ENCODE results near the gene CAPN12. TPM values are rescaled to one million over a fixed set of nuclear protein-coding genes. Genes with fewer than 3 reads are reported as not detected.
"Not testable (repeated sequence)": the region's sequence is repeated elsewhere in the genome, so short reads cannot be mapped to it uniquely, and the experiment has no call there.

The CAPN12 gene
- total and polyA plus RNA-seq, 10 donors = 9.0 to 33.3 (median 16.0) TPM

GRCh38 chr19:38766276-38767047 is 22.2 kb upstream of the CAPN12 start:
- Histone ChIP-seq H3K36me3 (no peaks in the 10 kb centered on the region), H3K27me3 (replicated peaks in 1 of 7) (no peaks in the 10 kb centered on the region), H3K9me3 (no peaks in the 10 kb centered on the region), H3K4me3 (no peak overlapping the region), H3K27ac (no peak overlapping the region), H3K4me1 (peaks cover 0 to 15% (median 12%) of the 10 kb centered on the region in 6 donors)
- WGBS, 5 donors = 85 to 94% (median 89%) methylated on average over 10 of the region's 10 CpGs
- intact Hi-C loops (cut with DNase I; ENCODE audit: low total_unique reads) = no loop called here
- DNase-seq = peak; percentile 7
- TF ChIP-seq POLR2AphosphoS5 (IDR thresholded peaks at IDR 0.05) = no peak
- TF ChIP-seq POLR2A (IDR thresholded peaks at IDR 0.05) = no peak
- TF ChIP-seq, protein P1, sequence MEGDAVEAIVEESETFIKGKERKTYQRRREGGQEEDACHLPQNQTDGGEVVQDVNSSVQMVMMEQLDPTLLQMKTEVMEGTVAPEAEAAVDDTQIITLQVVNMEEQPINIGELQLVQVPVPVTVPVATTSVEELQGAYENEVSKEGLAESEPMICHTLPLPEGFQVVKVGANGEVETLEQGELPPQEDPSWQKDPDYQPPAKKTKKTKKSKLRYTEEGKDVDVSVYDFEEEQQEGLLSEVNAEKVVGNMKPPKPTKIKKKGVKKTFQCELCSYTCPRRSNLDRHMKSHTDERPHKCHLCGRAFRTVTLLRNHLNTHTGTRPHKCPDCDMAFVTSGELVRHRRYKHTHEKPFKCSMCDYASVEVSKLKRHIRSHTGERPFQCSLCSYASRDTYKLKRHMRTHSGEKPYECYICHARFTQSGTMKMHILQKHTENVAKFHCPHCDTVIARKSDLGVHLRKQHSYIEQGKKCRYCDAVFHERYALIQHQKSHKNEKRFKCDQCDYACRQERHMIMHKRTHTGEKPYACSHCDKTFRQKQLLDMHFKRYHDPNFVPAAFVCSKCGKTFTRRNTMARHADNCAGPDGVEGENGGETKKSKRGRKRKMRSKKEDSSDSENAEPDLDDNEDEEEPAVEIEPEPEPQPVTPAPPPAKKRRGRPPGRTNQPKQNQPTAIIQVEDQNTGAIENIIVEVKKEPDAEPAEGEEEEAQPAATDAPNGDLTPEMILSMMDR (IDR thresholded peaks at IDR 0.05 in 8 of 11, conservative IDR thresholded peaks at IDR 0.05 in 3 of 11) = no peak

DNA sequence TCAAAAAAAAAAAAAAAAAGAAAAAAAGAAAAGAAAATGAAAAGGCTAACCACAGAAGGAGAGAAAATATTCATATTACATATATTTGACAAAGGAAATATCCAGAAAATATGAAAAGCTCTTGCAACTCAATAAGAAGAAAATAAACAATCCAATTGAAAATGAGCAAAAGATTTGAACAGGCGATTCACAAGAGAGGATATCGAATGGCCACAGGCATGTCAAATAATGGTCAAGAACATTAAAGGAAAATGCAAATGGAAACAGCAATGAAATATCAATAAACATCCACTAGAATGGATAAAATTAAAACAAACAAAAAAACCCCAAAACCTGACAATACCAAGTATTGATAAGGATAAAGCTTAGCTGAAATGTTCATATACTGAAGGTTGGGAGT is 20.9 kb upstream of the CAPN12 start:
- WGBS, 5 donors = 96 to 98% (median 97%) methylated on average over 2 of the region's 2 CpGs

GRCh38 chr19:38763795-38764220 is 19.5 kb upstream of the CAPN12 start:
- no peak overlapping the region for H3K4me3 ChIP-seq
- H3K4me1 ChIP-seq = peaks cover 0 to 8% (median 0%) of the 10 kb centered on the region in 6 donors
- DNase-seq = no peak
- H3K27ac ChIP-seq = no peak overlapping the region
- 93 to 99% (median 96%) methylated on average over 3 of the region's 3 CpGs for WGBS, 5 donors
- no peaks in the 10 kb centered on the region for H3K36me3 ChIP-seq
- intact Hi-C loops (cut with DNase I; ENCODE audit: low total_unique reads) = no loop called here
- no peak for TF ChIP-seq POLR2A (IDR thresholded peaks at IDR 0.05)
- TF ChIP-seq, protein P1 (IDR thresholded peaks at IDR 0.05 in 8 of 11, conservative IDR thresholded peaks at IDR 0.05 in 3 of 11) = no peak
- TF ChIP-seq POLR2AphosphoS5 (IDR thresholded peaks at IDR 0.05) = no peak
- no peaks in the 10 kb centered on the region for H3K27me3 ChIP-seq (replicated peaks in 1 of 7)
- no peaks in the 10 kb centered on the region for H3K9me3 ChIP-seq

More for the DNA sequence above, 20.9 kb upstream of the CAPN12 start:
- H3K4me1 ChIP-seq = peaks cover 0 to 15% (median 12%) of the 10 kb centered on the region in 6 donors
- no peaks in the 10 kb centered on the region for H3K36me3 ChIP-seq
- no peaks in the 10 kb centered on the region for H3K9me3 ChIP-seq
- no peak overlapping the region for H3K4me3 ChIP-seq
- no peaks in the 10 kb centered on the region for H3K27me3 ChIP-seq (replicated peaks in 1 of 7)
- TF ChIP-seq POLR2AphosphoS5 (IDR thresholded peaks at IDR 0.05) (no peak), POLR2A (IDR thresholded peaks at IDR 0.05) (no peak)
- TF ChIP-seq, protein P1 (IDR thresholded peaks at IDR 0.05 in 8 of 11, conservative IDR thresholded peaks at IDR 0.05 in 3 of 11) = no peak
- H3K27ac ChIP-seq = no peak overlapping the region
- DNase-seq = no peak
- intact Hi-C loops (cut with DNase I; ENCODE audit: low total_unique reads) = no loop called here

GRCh38 chr19:38761884-38762389 is 17.7 kb upstream of the CAPN12 start:
- H3K4me1 ChIP-seq; H3K27me3 ChIP-seq (replicated peaks in 1 of 7); H3K27ac ChIP-seq; H3K9me3 ChIP-seq; intact Hi-C loops (cut with DNase I; ENCODE audit: low total_unique reads); H3K36me3 ChIP-seq; DNase-seq; H3K4me3 ChIP-seq: not testable (repeated sequence)
- 93 to 96% (median 95%) methylated on average over 9 of the region's 9 CpGs for WGBS, 5 donors

DNA sequence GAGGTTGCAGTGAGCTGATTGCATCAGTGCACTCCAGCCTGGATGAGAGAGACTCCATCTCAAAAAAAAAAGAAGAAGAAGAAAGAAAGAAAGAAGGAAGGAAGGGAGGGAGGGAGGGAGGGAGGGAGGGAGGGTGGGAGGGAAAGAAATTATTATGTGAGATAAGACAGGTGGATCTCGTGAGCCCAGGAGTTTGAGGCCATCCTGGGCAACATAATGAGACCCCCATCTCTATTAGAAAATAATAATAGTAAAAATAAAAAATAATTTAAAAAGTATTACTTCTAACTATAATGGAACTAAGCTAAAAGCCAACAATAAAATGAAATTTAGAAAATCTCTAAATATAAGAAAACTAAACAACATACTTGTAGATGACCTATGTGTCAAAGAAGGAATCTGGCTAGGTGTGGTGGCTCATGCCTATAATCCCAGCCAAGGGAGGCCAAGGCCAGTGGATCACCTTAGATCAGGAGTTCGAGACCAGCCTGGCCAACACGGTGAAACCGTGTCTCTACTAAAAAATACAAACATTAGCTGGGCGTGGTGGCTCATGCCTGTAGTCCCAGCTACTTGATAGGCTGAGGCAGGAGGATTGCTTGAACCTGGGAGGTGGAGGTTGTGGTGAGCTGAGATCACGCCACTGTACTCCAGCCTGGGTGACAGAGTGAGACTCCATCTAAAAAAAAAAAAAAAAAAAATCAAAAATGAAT is 16.7 kb upstream of the CAPN12 start:
- H3K36me3 ChIP-seq; H3K4me1 ChIP-seq; intact Hi-C loops (cut with DNase I; ENCODE audit: low total_unique reads); H3K27ac ChIP-seq; H3K9me3 ChIP-seq; DNase-seq; H3K4me3 ChIP-seq; H3K27me3 ChIP-seq (replicated peaks in 1 of 7): not testable (repeated sequence)
- WGBS, 5 donors = 66 to 88% (median 78%) methylated on average over 6 of the region's 6 CpGs
